Measurements from ENCODE around the gene ITGA3. TPM values are rescaled to one million over a fixed set of nuclear protein-coding genes. Genes with fewer than 3 reads are reported as not detected.

The ITGA3 gene
- total RNA-seq, 1 donor from 2014 or later = 222 TPM

GRCh38 chr17:50024808-50025207 is 31.1 kb upstream of the ITGA3 start:
- Histone ChIP-seq H3K27me3 (no peaks in the 10 kb centered on the region), H3K36me3 (no peaks in the 10 kb centered on the region), H3K4me3 (no peak overlapping the region), H3K27ac (no peak overlapping the region), H3K4me1 (peaks cover 4 to 20% of the 10 kb centered on the region in 2 donors), H3K9me3 (no peaks in the 10 kb centered on the region)
- DNase-seq (ENCODE audit: low spot score in 2 of 2) = no peak
- intact Hi-C loops (cut with DNase I) = loop anchor here (5.0 kb wide), 1 partner anchor 272 kb away; no protein-coding TSS in a partner anchor
- no peak for TF ChIP-seq CTCF (IDR thresholded peaks at IDR 0.05)

DNA sequence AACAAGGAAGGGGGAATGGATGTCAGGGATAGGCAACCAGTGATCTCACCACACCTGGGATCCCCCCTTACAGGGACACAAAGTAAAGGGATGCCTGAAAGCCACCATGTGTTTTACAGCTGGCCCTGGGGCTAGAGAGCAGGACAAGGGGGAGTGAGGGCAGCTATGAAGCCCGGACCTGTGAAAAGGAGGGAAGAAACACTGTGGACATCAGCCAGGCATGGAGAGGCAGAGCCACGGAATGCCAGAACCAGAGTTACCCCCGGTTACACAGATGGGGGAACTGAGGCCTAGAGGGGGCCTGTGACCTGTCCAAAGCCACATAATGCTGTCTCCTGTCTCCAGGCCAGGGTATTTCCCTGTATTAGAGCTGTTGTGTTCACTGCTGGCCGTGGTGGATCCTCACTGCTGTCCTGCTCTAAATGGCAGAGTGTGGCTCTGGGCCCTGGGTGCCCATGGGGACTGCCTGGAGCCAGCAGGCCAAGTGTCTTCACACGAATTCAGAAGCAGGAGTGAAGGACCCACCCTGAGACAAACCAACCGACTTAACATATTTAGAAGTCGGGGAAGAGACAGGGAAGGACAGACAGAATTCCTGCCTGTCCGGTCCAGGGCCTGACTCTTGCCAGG is 29.7 kb upstream of the ITGA3 start:
- no peak for TF ChIP-seq CTCF (IDR thresholded peaks at IDR 0.05)
- H3K9me3 ChIP-seq = no peaks in the 10 kb centered on the region
- intact Hi-C loops (cut with DNase I) = loop anchor here (2.0 to 5.0 kb wide), 3 partner anchors 39 to 271 kb away; no protein-coding TSS in a partner anchor
- no peak for DNase-seq (ENCODE audit: low spot score in 2 of 2)
- H3K27ac ChIP-seq = no peak overlapping the region
- peaks cover 4 to 24% of the 10 kb centered on the region in 2 donors for H3K4me1 ChIP-seq
- no peak overlapping the region for H3K4me3 ChIP-seq
- no peaks in the 10 kb centered on the region for H3K27me3 ChIP-seq
- no peaks in the 10 kb centered on the region for H3K36me3 ChIP-seq

DNA sequence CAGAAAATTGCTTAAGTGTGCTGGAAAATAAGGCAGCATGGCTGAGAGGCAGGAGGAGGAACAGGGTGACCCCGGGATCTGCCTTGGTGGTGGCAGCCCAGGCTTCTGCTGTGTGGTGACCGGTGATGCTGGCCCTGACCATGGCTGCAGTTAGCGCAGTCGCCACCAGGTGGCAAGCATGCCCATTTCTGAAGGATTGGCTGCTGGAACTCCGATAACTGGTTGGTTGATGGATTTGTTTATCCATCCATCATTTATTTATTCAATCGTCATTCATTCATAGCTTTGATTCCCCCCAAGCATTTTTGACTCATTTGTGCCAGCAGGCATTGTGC is 29.1 kb upstream of the ITGA3 start:
- TF ChIP-seq CTCF (IDR thresholded peaks at IDR 0.05) = peak; percentile 90 to 98 (median 95)
- peaks cover 4 to 27% of the 10 kb centered on the region in 2 donors for H3K4me1 ChIP-seq
- H3K36me3 ChIP-seq = no peaks in the 10 kb centered on the region
- intact Hi-C loops (cut with DNase I) = loop anchor here (1.0 to 5.0 kb wide), 4 partner anchors 38 to 270 kb away; no protein-coding TSS in a partner anchor
- peak; percentile 37 to 94 for DNase-seq (ENCODE audit: low spot score in 2 of 2)
- H3K4me3 ChIP-seq = peak overlapping the region; percentile 44 to 62
- H3K27me3 ChIP-seq = no peaks in the 10 kb centered on the region
- no peaks in the 10 kb centered on the region for H3K9me3 ChIP-seq
- peak overlapping the region; percentile 82 to 92 for H3K27ac ChIP-seq

DNA sequence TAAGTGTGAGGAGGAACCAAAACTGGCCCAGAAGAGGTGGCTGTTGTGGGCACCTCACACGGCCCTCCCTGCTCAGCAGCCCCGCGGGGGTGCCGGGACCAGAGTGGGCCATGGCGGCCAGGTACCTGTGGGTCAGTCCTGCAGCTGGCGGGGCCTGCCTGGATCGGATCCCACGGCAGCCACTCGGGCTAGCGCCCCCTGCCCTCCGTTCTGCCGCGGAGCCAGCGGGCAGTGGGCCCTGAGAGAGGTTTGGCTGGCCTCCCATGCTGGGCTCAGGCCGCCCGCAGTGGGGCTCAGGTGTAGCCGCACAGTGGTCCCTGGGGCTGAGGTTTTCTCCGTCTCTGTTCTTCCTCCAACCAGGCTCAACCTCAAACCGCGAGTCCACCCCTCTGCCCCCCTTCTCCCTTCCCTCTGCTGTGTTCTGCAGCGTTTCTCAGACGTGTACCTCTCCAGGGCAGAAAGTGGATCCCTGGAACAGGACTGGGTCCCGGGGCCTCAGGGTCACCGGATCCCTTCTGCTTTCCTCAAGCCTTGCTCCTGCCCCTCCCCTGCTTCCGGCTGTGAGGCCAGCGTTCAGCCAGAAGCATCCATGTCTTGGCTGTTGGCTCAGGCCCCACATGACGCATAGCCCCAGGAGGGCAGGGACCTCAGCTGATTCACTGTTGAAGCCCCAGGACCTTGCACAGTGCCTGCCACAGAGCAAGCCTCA is 28.6 kb upstream of the ITGA3 start:
- peak; percentile 68 to 96 for DNase-seq (ENCODE audit: low spot score in 2 of 2)
- TF ChIP-seq CTCF (IDR thresholded peaks at IDR 0.05) = no peak
- no peaks in the 10 kb centered on the region for H3K36me3 ChIP-seq
- peak overlapping the region; percentile 44 to 62 for H3K4me3 ChIP-seq
- H3K9me3 ChIP-seq = no peaks in the 10 kb centered on the region
- peak overlapping the region; percentile 82 to 92 for H3K27ac ChIP-seq
- H3K4me1 ChIP-seq = peaks cover 4 to 31% of the 10 kb centered on the region in 2 donors
- H3K27me3 ChIP-seq = no peaks in the 10 kb centered on the region
- intact Hi-C loops (cut with DNase I) = loop anchor here (1.0 to 5.0 kb wide), 4 partner anchors 37 to 270 kb away; no protein-coding TSS in a partner anchor

GRCh38 chr17:50027881-50028735 is 27.8 kb upstream of the ITGA3 start:
- TF ChIP-seq CTCF (IDR thresholded peaks at IDR 0.05) = no peak
- no peak overlapping the region for H3K4me3 ChIP-seq
- intact Hi-C loops (cut with DNase I) = loop anchor here (1.0 to 5.0 kb wide), 5 partner anchors 27 to 269 kb away; no protein-coding TSS in a partner anchor
- peak in 1 of 2 donors; percentile 78 for DNase-seq (ENCODE audit: low spot score in 2 of 2)
- no peaks in the 10 kb centered on the region for H3K36me3 ChIP-seq
- no peaks in the 10 kb centered on the region for H3K9me3 ChIP-seq
- H3K27ac ChIP-seq = peak overlapping the region; percentile 82 to 92
- H3K4me1 ChIP-seq = peaks cover 4 to 38% of the 10 kb centered on the region in 2 donors
- no peaks in the 10 kb centered on the region for H3K27me3 ChIP-seq
